Breast epithelium (tissue), 3 donors: ENCODE measurements around the gene SKAP1.

Source experiments
- CTCF ChIP-seq, 3 donors: fragments of 450-650 bp; IDR thresholded peaks; one replicate each; pipeline ENCODE4 v1.5.1; 2016 to 2017; ENCODE audit warnings: antibody characterized with exemption in 3 of 3, mild to moderate bottlenecking in 3 of 3, moderate library complexity in 3 of 3
- POLR2A ChIP-seq: fragments of 450-650 bp; IDR thresholded peaks from one replicate; pipeline ENCODE4 v1.6.1; 2016; ENCODE audit warnings: antibody characterized with exemption, mild to moderate bottlenecking, moderate library complexity
- POLR2AphosphoS5 ChIP-seq, 3 donors: sonication (generic); formaldehyde crosslinking; IDR thresholded peaks; one replicate each; pipeline ENCODE4 v1.6.1; 2017; ENCODE audit warnings: antibody characterized with exemption in 3 of 3

- TF ChIP-seq CTCF (IDR thresholded peaks at IDR 0.05) = no peak
- TF ChIP-seq POLR2A = no peak
- TF ChIP-seq POLR2AphosphoS5 (IDR thresholded peaks at IDR 0.05) = no peak
Measured at GRCh38 chr17:48144976-48145798, 284.8 kb downstream of the SKAP1 start.
